ENCODE results near the gene BAIAP2.

DNA sequence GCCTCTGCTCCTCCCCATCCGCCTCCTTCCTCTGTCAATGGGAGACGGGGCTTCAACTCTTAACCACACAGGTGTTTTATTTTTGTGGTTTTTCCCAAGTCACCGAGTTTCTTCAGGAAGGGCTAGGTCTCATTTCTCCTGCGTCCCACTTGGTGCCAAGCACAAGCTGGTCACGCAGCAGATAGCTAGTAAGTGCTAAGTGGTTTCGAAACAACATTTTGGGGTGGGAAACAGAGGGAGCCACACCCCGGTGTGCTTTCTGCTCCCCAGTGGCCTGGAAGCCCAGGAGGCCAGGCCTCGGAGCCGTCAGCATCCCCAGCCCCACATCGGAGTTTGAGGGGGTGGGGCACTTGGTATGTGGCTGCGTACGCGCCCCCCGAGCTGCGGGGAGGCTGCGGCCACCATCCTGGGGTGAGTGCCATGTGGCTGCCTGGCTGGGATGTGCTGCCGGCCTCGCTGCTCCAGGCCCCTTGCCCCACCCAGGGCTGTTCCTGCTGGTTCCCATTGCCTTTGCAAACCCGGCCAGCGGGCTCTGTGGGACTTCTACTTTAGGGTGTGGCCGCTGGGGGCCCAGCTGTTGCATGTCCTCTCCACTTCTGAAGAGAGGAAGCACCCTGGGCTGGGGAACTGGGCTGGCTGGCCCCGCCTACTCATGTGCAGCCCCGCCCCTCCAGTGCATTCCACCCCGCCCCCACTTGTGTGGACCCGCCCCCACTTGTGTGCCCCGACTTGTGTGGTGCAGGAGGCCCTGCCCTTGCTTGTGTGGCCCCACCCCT is 55.6 kb downstream of the BAIAP2 start:
- TF ChIP-seq, protein P1, sequence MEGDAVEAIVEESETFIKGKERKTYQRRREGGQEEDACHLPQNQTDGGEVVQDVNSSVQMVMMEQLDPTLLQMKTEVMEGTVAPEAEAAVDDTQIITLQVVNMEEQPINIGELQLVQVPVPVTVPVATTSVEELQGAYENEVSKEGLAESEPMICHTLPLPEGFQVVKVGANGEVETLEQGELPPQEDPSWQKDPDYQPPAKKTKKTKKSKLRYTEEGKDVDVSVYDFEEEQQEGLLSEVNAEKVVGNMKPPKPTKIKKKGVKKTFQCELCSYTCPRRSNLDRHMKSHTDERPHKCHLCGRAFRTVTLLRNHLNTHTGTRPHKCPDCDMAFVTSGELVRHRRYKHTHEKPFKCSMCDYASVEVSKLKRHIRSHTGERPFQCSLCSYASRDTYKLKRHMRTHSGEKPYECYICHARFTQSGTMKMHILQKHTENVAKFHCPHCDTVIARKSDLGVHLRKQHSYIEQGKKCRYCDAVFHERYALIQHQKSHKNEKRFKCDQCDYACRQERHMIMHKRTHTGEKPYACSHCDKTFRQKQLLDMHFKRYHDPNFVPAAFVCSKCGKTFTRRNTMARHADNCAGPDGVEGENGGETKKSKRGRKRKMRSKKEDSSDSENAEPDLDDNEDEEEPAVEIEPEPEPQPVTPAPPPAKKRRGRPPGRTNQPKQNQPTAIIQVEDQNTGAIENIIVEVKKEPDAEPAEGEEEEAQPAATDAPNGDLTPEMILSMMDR (IDR thresholded peaks at IDR 0.05): no peak
- no peak for TF ChIP-seq POLR2A (IDR thresholded peaks at IDR 0.05)
